Stromal cell of bone marrow (primary cell): ENCODE results near the gene HAPLN2.
A peak's percentile ranks its signal among the peaks of the same experiment; 100 is the strongest.
"Not testable (repeated sequence)": the region's sequence is repeated elsewhere in the genome, so short reads cannot be mapped to it uniquely, and the experiment has no call there.

Experiments
- DNase-seq: peaks from one replicate; pipeline ENCODE4 v3.0.0-alpha.2; 2012; ENCODE audit warnings: low read depth

HAPLN2 gene

DNA sequence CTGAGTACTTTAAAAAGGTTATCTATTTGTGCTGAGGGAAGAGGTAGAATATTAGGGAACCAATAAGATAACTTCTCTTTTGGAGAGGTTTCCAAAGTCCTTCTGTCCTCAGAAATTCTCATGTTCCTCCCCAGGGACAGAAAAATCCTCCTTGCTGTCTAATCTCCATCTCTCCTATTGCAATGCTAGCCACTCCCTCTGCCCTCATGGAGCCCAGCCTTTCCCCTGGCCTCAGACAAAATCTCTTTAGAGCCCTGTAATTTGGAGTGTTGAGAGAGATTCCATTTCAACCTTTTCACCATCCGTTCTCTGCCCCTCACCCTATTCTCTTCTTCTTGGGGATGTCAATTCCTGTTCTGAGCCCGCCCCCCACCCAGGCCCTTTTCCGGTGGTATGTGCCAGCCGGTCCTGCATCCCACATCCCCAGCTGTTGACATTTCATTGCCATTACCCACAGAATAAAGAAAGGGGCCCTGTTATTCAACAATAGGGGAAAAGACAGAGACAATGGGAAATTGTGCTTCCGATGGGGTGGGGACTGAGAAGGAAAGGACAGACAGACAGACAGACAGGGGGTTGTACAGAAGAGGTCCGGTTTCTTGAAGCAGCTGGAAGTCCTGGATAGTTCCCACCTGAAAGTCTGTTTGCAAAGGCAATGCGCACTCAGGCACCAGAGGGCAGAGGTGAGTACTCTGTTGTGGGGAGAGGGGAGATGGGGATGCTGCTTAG is at the start of gene HAPLN2:
Gene HAPLN2 (plus strand): TSS at position 563 of the 729 bp plus-strand sequence. CDS start 4,076 bp downstream, outside the sequence.
- no peak for DNase-seq

DNA sequence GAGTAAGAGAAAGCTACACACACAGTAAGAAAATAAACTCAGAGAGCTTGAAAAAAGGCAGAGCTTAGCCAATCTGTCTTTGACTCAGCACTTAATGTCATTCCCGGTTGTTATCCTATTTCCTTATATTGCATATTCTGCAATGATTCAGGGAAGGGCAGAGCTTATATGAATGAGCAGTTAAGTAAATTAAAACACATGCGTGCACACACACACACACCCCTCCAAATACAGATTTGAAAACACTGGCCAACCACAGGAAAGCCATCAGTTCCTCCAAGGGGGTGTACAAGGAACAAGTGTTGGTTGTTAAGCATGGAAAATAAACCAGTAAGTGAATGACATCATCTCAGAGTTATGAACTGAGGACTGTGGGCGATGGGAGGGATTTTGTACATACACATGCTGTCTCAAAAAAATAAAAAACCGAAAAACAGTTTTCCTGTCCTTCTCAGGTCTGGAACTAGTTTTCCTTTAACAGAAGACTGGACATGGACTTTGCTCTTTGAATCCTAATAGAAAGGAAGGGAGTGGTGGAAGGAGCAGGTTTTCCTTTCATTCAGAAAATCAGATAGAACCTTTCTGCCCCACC is 47.9 kb upstream of the HAPLN2 start:
- DNase-seq = peak; percentile 75

DNA sequence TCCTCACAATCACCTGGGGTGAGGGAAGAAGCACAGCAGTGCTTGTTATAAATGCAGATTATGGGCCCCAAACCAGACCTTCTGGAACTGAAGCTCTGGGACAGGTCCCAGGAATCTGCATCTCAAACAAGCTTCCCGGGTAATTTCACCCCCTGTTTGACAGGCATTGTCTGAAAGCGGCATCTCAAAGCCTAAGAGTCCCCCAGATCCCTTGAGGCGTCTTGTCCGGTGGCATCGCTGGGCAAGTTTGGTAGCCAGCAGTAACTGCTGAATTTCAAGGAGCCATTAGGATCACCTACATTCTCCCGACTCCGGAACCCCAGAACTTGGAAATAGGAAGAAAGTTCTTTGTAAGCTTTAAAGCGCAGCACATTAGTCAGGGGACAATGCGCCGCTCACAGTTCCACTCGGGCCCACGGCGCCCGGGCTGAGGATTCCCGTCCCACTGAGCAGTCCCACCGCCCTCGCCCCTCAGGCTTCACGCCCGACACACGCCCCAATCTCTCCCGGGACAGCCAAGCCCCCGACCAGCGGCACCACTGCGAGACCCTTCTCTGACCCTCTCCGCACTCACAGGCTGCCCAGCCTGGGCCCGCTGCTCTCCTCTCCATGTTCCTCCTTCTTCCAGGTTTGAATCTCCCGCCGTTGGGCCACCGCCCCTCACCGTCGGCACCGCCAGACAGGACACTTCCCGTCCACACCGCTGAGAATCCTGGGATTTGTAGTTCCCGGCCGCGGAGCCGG is 47.1 kb upstream of the HAPLN2 start, which contains the start of gene IQGAP3:
Gene IQGAP3 (minus strand): TSS at position 647 of the 744 bp plus-strand sequence. CDS start 36 bp downstream, at position 611.
- peak; percentile 69 for DNase-seq

DNA sequence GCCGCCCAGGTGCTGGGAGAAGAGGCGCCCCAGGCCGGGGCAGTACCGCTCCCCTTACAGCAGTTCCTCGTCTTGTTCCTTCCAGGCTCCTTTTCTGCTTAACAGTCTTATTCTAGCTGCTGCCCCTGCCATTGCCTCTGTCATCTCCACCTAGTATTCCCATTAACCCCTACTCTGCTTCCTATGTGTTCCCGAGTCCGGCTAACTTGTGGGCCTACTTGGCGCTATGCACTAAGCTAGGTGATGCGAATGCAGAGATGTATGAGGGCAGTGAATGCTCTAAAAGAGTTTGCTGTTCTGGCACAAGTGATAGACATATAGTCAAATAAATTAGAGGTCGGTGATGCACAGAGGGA is 46.6 kb upstream of the HAPLN2 start:
- DNase-seq = no peak

DNA sequence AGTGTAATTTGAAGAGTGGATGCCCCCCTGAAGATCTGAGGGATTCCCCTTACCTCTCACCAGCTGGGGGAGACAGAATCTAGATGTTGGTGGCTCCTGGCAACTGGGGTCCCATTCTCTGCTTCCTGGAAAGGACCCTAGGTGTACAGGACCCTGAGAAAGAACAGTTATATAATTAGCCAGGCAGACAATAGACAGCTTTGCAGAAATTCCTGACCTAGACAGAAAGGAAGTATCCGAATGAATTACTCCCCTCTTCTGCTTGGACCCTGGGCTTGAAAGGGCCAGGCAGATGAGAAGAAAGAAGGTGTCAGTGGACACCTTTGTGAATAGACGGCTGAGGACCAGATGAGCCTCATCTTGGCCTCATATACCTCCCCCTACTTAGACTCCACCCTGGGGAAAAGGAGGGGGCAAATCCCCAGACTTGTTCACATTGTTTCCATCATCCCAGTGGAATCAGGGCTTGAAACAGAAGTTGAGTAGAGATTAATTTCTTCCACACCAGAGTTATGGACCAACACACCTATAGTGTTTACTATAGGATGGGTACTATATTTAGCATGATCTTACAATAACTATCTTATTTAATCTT is 45.1 kb upstream of the HAPLN2 start:
- DNase-seq = no peak

DNA sequence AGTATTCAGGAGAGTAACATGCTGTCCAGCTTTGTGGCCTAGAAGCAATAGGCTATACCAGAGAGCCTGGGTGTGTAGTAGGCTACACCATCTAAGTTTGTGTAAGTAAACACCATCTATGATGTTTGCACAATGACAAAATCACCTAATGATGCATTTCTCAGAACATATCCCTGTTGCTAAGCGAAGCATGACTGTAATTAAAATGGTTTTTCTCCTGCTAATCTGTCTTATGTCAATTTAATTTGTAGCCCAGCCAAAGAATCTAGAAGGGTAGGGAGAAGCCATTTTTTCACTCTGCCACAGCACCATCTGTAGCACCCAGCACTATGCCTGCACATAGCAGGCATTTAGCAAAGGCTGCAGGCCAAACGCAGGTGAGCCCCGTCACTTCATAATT is 41.7 kb upstream of the HAPLN2 start:
- no peak for DNase-seq

DNA sequence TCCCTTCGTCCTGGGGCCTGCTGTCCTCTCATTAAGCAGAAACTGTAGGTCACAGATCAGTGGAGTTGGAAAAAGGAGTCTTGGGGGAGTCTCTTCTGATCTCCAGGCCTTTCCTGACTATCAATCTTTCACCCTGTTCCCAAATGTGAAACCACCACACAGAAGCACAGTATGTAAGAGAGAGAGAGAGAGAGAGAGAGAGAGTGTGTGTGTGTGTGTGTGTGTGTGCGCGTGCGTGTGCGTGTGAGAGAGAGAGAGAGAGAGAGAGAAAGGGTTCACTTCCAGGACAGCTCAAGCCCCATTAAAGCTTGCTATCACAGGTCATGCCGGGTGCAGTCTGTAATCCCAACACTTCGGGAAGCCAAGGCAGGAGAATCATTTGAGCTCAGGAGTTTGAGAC is 41.2 kb upstream of the HAPLN2 start:
- DNase-seq = no peak

DNA sequence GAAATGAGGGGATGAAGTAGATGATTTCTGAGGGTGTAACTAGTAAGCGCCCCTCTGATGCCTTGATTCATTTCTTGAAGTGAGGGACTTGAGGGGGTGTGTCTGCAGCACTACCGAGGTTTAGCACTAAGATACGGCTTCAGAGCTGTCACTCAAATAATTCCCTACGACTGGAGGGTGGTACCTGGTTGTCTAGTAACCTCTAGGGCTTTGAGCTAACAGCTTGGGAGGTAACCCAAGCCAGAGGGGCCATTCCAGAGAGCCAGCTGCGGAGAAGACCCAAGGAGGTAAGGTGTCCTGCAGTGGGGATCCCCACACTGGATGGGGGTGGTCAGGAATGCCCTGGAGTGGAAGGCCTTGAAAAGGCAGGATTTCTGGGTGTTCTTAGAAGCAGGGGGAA is 39.7 kb upstream of the HAPLN2 start, which contains the start of gene TTC24:
Gene TTC24 (plus strand): TSS at position 252 of the 400 bp plus-strand sequence. CDS start 1,642 bp downstream, outside the sequence.
- DNase-seq = no peak

DNA sequence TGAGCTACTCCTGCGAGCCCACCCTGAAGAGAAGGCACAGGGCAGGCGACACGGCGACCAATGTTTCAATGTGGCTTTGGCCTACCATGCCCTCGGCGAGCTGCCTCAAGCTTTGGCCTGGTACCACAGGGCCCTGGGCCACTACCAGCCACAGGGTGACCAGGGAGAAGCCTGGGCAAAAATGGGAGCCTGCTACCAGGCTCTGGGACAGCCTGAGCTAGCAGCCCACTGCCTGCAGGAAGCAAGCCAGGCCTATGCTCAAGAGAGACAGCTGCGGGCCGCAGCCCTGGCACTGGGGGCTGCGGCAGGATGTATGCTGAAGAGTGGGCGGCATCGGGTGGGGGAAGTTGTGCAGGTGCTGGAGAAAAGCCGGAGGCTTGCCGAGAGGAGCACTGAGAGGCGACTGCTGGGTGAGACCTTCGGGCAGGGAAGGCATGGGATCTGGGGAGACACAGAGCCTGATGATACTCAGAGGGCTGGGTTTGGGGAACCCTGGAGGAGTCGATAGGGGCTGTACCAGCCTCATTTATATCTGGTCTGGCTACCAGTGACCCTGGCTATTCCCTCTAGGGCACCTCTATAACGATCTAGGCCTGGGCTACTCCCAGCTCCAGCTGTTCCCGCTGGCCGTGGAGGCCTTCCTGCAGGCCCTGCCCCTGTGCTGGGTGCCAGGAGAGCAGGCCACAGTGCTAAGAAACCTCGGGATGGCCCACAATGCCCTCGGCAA is 37.4 kb upstream of the HAPLN2 start:
- DNase-seq = no peak

DNA sequence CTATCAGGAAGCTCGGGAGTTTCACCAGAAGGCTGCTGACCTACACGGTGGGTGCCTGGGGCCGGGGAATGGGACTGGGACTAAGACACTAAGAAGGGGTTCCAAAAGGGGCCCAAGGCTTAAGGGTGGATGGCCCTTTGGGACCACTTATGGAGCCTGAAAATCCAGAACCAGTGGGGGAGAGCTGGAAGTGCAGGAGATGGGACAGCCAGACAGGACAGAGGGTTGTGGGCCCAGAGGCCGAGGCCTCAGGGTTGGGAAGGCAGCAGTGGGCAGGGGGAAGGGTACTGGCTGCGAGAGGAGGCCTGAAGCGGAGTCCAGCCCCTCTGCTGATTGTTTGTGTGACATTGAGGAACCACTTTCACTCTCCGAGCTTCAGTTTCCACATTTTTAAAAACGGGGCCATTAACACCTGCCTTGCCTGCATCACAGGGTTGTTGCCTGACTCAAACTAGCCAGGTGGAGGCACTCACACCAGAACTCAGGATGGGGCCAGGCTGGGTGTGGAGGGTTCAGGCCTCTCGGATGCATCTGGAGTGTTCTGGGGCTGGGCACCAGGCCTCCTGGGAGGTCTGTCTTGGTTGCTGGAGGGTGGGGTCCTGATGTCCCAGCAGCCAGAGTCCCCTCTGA is 36.7 kb upstream of the HAPLN2 start:
- DNase-seq = no peak

DNA sequence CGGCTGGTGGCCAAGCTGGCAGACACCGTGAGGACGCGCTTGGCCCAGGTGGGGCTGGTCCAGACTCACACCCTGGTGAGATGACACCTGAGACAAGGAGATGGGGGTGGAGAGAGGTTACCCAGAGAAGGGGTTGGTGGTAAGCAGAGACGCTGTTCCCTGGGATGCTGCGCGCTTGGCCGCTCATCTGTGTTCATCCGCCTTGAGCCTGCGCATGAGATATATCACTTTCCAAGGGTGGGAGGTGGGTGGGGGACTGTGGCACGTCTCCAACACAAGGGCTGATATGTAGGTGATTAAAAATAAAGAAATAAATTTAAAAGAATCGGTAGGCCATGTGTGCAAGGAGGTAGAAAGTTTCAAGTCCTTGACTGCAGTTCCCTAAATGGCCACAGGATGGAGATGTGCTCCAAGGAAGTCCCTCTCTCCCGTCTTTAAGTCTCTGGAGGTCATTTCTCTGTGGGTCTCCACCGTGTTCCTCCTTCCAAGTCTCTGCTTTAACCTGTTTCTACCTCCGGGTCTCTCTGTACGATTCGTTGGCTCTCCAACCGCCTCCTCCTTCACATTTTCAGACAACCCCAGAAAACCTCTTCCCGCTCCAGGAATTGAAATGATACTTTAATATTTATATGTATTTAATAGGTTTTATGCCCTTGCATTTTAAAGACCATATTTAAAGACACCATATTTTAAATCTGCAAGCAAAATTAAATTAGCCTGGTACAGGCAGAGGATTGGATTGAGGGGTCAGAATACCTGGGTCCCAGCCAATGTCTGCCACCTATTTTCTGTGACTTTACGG is 35.2 kb upstream of the HAPLN2 start:
- peak; percentile 64 for DNase-seq

DNA sequence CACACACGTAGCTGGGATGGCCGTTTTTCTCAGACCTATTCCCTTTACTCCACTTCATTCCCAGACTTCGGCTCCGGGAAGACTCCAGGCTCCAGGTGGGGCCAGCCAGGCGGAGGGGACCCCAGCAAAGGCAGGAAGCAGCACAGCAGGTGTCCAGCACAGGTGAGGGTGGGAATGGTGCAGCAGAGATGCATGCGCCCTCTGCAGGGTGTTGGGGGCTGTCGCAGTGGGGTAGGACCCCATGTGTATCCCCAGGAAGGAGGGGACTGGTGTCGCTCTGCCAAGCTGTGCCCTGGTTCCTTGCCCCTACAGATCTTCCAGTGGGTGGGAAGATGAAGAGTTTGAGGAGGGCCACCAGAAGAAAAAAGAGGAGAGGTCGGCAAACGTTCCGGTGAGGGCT is 34.4 kb upstream of the HAPLN2 start:
- DNase-seq = no peak

DNA sequence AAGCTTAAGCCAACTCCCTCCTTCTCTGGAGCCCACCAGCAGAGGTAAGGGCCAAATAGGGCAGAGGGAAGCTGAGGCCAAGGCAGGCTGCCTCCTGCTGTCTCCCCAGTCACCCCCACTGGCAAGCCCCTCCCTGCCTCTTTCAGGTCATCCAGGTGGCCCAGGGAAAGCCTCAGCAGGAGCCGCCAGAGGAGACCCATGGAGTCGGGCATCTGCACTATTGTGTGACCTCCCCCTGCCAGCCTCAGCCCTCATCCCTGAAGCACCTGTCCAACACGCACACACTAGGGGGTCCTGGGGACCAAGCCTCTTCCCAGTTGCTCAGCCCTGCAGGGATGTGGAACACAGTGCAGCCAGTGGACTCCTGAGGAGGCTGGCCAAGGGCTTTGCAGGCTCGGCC is 32.9 kb upstream of the HAPLN2 start:
- no peak for DNase-seq

DNA sequence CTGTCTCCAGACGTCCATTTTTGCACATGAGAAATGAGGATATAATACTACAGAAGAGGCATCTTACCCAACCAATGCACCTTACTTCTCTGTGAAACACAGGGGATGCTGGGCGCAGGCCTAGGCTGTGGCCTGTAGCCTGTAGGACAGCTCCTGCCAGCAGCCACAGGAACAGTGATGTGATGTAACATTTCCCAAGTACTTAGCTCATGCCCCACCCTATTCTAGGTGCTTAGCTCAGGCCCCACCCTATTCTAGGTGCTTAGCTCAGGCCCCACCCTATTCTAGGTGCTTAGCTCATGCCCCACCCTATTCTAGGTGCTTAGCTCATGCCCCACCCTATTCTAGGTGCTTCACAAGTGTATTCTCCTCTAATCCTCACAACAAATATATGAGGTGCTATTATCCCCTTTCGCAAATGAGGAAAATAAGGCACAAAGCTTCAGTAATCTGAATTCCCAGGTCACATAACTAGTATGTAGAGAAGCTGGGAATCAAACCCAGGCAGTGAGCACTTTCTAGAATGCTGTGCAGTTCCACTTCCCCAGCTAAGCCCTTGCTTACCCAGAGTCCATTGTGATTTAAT is 32.2 kb upstream of the HAPLN2 start:
- no peak for DNase-seq

DNA sequence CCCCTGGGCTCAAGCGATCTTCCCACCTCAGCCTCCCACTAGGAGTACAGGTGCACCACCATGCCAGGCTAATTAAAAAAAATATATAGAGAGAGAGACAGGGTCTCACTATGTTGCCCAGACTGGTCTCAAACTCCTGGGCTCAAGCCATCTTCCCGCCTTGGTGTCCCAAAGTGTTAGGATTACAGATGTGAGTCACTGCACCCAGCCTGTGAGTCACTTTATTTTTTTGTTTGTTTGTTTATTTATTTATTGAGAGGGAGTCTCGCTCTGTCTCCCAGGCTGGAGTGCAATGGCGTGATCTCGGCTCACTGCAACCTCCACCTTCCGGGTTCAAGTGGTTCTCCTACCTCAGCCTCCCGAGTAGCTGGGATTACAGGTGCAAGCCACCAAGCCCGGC is 31.3 kb upstream of the HAPLN2 start:
- not testable (repeated sequence) for DNase-seq

DNA sequence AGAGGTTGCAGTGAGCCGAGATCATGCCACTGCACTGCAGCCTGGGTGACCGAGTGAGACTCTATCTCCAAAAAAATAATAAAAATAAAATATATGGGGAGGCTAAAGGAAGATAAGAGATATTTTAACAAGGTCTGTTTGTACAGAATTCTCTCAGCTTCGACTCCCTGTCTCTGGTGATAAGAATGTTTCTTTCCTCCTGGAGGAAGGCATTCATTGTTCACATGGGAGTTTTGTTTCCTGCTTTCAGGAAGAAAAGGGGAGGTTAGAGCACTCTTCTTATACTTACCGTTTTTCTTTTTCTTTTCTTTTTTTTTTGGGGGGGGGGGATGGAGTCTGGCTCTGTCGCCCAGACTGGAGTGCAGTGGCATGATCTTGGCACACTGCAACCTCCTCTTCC is 29.7 kb upstream of the HAPLN2 start:
- DNase-seq = no peak

DNA sequence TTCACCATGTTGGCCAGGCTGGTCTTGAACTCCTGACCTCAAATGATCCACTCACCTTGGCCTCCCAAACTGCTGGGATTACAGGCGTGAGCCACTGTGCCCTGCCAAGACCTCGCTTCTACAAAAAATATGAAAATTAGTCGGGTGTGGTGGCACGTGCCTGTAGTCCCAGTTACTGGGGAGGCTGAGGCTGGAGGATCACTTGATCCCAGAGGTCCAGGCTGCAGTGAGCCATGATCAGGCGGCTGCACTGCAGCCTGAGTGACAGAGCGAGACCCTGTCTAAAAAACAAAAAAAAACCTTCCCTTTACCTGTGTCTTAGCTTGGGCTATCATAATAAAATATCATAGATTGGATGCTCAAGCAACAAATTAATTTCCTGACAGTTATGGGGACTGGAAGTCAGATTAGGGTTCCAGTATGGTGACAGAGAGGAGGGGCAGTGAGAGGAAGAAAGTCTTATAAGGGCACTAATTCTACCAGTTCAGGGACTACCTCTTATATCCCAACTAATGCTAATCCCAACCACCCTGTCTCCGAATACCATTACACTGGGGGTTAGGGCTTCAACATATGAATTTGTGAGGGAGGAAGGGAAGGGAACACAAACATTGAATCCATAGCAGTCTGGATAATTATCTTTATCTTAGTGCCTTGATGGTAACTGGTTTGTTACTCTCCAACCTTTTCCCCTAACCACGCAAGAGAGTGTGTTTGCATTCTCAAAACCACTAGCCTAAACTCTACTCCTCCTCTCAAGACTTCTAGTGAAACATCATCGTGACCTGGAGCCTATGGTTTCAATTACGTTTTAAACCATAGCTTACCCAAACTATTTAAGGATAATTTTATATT is 28.7 kb upstream of the HAPLN2 start:
- no peak for DNase-seq

DNA sequence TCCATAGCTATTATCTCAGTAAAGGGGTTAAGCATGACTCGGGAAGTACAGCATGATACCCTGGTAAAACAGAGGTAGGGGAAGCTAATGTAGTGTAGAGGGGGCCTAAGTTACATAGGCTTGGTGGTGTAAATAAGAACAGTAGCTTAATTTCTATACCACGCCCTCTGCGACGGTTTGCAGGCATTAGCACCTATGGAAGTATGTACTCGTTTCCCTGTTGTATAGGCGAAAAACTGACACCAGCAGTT is 28.1 kb upstream of the HAPLN2 start:
- no peak for DNase-seq

DNA sequence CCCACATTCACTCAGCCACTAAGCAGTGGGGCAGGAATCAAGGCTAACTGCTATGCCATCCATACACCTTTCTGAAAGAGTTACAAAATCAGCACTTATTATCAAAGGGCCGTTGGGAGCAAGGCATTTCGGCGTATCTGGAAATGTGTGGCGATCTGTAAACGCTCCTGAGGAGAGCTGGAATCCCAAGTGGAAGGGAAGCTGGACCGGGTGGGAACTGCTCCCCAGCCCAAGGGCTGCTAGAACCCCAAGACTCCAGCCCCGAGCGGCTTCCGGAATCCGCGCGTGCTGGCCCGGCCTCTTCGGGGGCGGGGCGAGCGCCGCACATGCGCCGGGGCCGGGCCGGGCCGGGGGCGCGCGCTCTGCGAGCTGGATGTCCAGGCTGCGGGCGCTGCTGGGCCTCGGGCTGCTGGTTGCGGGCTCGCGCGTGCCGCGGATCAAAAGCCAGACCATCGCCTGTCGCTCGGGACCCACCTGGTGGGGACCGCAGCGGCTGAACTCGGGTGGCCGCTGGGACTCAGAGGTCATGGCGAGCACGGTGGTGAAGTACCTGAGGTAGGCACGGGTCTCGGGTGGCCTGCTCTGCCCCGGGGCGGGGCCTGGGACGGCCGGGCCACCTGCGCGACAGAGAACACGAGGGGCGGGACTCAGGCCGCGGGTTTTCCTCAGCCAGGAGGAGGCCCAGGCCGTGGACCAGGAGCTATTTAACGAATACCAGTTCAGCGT is 27.6 kb upstream of the HAPLN2 start, which contains the start of gene NAXE:
Gene NAXE (plus strand): TSS at position 345 of the 726 bp plus-strand sequence. CDS start 29 bp downstream, at position 374.
- DNase-seq = no peak
